WTC11 (cell line): Measurements from ENCODE around the gene NKAIN2. TPM values are rescaled to one million over a fixed set of nuclear protein-coding genes. Genes with fewer than 3 reads are reported as not detected.

Experiments
- ATAC-seq: fragments of 200-7000 bp; cut with Tn5 transposase; 2 replicates; pipeline ENCODE4 v1.10.0; 2021; ENCODE audit warnings: mild to moderate bottlenecking, moderate library complexity
- CTCF ChIA-PET: fragments of 300-600 bp; sonication (Branson Sonifier 250); formaldehyde crosslinking; loops from one replicate; lab custom pipeline; 2021; ENCODE audit warnings: antibody characterized with exemption; lab: Charles Lee
- POLR2A ChIA-PET: fragments of 350-600 bp; sonication (Branson Sonifier 250); formaldehyde crosslinking; loops from one replicate; lab custom pipeline; 2021; ENCODE audit warnings: antibody characterized with exemption; lab: Charles Lee
- DNase-seq: peaks from one replicate; pipeline ENCODE4 v3.0.0; 2021; ENCODE audit warnings: low spot score
- H3K27ac Mint-ChIP-seq: 2 replicates; pipeline ENCODE4 v1.8.0; 2021; ENCODE audit warnings: mixed read lengths
- H3K27me3 Mint-ChIP-seq: 2 replicates; pipeline ENCODE4 v1.8.0; 2021; ENCODE audit warnings: low read depth, mild to moderate bottlenecking, moderate library complexity, mixed read lengths
- H3K36me3 Mint-ChIP-seq: 2 replicates; pipeline ENCODE4 v1.8.0; 2021; ENCODE audit warnings: mixed read lengths
- H3K4me1 Mint-ChIP-seq: 2 replicates; pipeline ENCODE4 v1.8.0; 2022; ENCODE audit warnings: mixed read lengths
- H3K4me3 Mint-ChIP-seq: 2 replicates; pipeline ENCODE4 v1.8.0; 2021; ENCODE audit warnings: mild to moderate bottlenecking, moderate library complexity, mixed read lengths
- H3K9me3 Mint-ChIP-seq: 2 replicates; pipeline ENCODE4 v1.8.0; 2021; ENCODE audit warnings: mixed read lengths
- CREM ChIP-seq: sonication (generic); formaldehyde crosslinking; IDR thresholded peaks from 2 replicates; pipeline ENCODE4 v1.8.1; 2022; ENCODE audit warnings: mild to moderate bottlenecking, missing genetic modification reagents, moderate library complexity
- ETV6 ChIP-seq: sonication (generic); formaldehyde crosslinking; IDR thresholded peaks from 2 replicates; pipeline ENCODE4 v1.8.1; 2022; ENCODE audit warnings: mild to moderate bottlenecking, missing genetic modification reagents
- FOXJ3 ChIP-seq: sonication (generic); formaldehyde crosslinking; IDR thresholded peaks from 2 replicates; pipeline ENCODE4 v1.9.0; 2021; ENCODE audit warnings: missing genetic modification reagents, mild to moderate bottlenecking, borderline replicate concordance
- FOXK1 ChIP-seq: sonication (generic); formaldehyde crosslinking; IDR thresholded peaks from 2 replicates; pipeline ENCODE4 v1.8.0; 2022; ENCODE audit warnings: mild to moderate bottlenecking, moderate library complexity, missing genetic modification reagents
- FOXP1 ChIP-seq: sonication (generic); formaldehyde crosslinking; IDR thresholded peaks from 2 replicates; pipeline ENCODE4 v1.8.0; 2022; ENCODE audit warnings: missing genetic modification reagents, mild to moderate bottlenecking, moderate library complexity, borderline replicate concordance
- GABPB1 ChIP-seq: sonication (generic); formaldehyde crosslinking; IDR thresholded peaks from 2 replicates; pipeline ENCODE4 v1.8.1; 2023; ENCODE audit warnings: mild to moderate bottlenecking, missing genetic modification reagents
- GRHL2 ChIP-seq: fragments of 250-450 bp; sonication (Bioruptor Pico); IDR thresholded peaks from 2 replicates; pipeline ENCODE4 v1.8.0; 2022; ENCODE audit warnings: mild to moderate bottlenecking, moderate library complexity; ENCODE audit not compliant: insufficient replicate concordance, severe bottlenecking
- GTF2I ChIP-seq: fragments of 250-450 bp; sonication (Bioruptor Pico); conservative IDR thresholded peaks from 2 replicates; pipeline ENCODE4 v1.4.0; 2021; ENCODE audit warnings: mild to moderate bottlenecking
- HMGA2 ChIP-seq: fragments of 250-450 bp; sonication (Bioruptor Pico); IDR thresholded peaks from 2 replicates; pipeline ENCODE4 v1.4.0; 2021; ENCODE audit warnings: mild to moderate bottlenecking, moderate library complexity
- NFATC4 ChIP-seq: fragments of 250-450 bp; sonication (Bioruptor Pico); IDR thresholded peaks from 2 replicates; pipeline ENCODE4 v1.9.0; 2021; ENCODE audit warnings: mild to moderate bottlenecking
- NR1H2 ChIP-seq: sonication (generic); formaldehyde crosslinking; IDR thresholded peaks from 2 replicates; pipeline ENCODE4 v1.9.0; 2021; ENCODE audit warnings: mild to moderate bottlenecking, moderate library complexity, missing genetic modification reagents
- NR3C1 ChIP-seq: sonication (generic); formaldehyde crosslinking; conservative IDR thresholded peaks from 2 replicates; pipeline ENCODE4 v1.8.1; 2023; ENCODE audit warnings: low read depth, mild to moderate bottlenecking, missing genetic modification reagents
- OVOL2 ChIP-seq: fragments of 250-450 bp; sonication (Bioruptor Pico); IDR thresholded peaks from 2 replicates; pipeline ENCODE4 v1.9.0; 2021; ENCODE audit warnings: mild to moderate bottlenecking, borderline replicate concordance
- SOX15 ChIP-seq: fragments of 250-450 bp; sonication (Bioruptor Pico); IDR thresholded peaks from 2 replicates; pipeline ENCODE4 v1.9.0; 2021; ENCODE audit warnings: mild to moderate bottlenecking
- SP1 ChIP-seq: sonication (generic); formaldehyde crosslinking; conservative IDR thresholded peaks from 2 replicates; pipeline ENCODE4 v1.8.1; 2022; ENCODE audit warnings: missing genetic modification reagents
- TEAD1 ChIP-seq: sonication (generic); formaldehyde crosslinking; IDR thresholded peaks from 2 replicates; pipeline ENCODE4 v1.8.0; 2022; ENCODE audit warnings: mild to moderate bottlenecking, missing genetic modification reagents
- USF1 ChIP-seq: sonication (generic); formaldehyde crosslinking; IDR thresholded peaks from 2 replicates; pipeline ENCODE4 v1.8.0; 2022; ENCODE audit warnings: mild to moderate bottlenecking, missing genetic modification reagents
- USF2 ChIP-seq: sonication (generic); formaldehyde crosslinking; IDR thresholded peaks from 2 replicates; pipeline ENCODE4 v1.8.1; 2023; ENCODE audit warnings: mild to moderate bottlenecking, missing genetic modification reagents, moderate library complexity
- ZBTB21 ChIP-seq: sonication (generic); formaldehyde crosslinking; IDR thresholded peaks from 2 replicates; pipeline ENCODE4 v1.8.1; 2023; ENCODE audit warnings: mild to moderate bottlenecking, missing genetic modification reagents, borderline replicate concordance
- ZNF317 ChIP-seq: sonication (generic); formaldehyde crosslinking; IDR thresholded peaks from 2 replicates; pipeline ENCODE4 v1.8.1; 2023; ENCODE audit warnings: low read depth, mild to moderate bottlenecking, moderate library complexity, missing genetic modification reagents, borderline replicate concordance
- ZNF396 ChIP-seq: fragments of 250-450 bp; sonication (Bioruptor Pico); IDR thresholded peaks from 2 replicates; pipeline ENCODE4 v1.8.0; 2021; ENCODE audit warnings: mild to moderate bottlenecking, moderate library complexity, borderline replicate concordance
- ZNF423 ChIP-seq: fragments of 250-450 bp; sonication (Bioruptor Pico); IDR thresholded peaks from 2 replicates; pipeline ENCODE4 v2.1.2; 2022; ENCODE audit warnings: mild to moderate bottlenecking, moderate library complexity
- ZNF425 ChIP-seq: fragments of 250-450 bp; sonication (Bioruptor Pico); conservative IDR thresholded peaks from 2 replicates; pipeline ENCODE4 v1.9.0; 2021; ENCODE audit warnings: mild to moderate bottlenecking
- total RNA-seq: library from RNA; stranded (reverse); gene quantifications from 3 replicates; pipeline ENCODE4 v1.2.3, GENCODE V29; 2021
- TF ChIP-seq, protein P1 (sequence below): sonication (generic); formaldehyde crosslinking; conservative IDR thresholded peaks from 2 replicates; pipeline ENCODE4 v1.8.1; 2022; ENCODE audit warnings: mild to moderate bottlenecking, missing genetic modification reagents
- TF ChIP-seq, protein P2 (sequence below): sonication (generic); formaldehyde crosslinking; IDR thresholded peaks from 2 replicates; pipeline ENCODE4 v1.8.1; 2023; ENCODE audit warnings: mild to moderate bottlenecking, missing genetic modification reagents

Gene NKAIN2
- total RNA-seq, 1 experiment from 2014 or later = 0.33 TPM

DNA sequence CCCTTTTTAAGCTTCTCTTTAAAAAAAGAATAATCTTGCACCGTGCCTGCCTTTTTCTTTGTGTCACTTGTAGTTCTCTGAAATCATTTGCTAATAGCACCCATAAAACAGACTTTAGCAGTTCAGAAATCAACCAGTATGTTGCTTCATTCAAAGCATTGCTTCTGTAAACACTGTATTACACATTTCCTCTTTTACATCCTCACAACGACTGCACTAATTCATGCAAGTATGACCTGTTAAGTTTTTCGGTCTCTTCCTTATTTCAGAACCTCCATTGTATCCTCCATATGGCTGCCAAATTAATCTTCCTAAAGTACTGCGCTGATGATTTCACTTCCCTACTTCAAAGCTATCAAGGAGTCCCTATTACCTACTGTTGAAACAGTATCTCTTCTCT is 1015.7 kb downstream of the NKAIN2 start:
- no peak overlapping the region for H3K4me3 Mint-ChIP-seq
- no peaks in the 10 kb centered on the region for H3K4me1 Mint-ChIP-seq
- no peaks in the 10 kb centered on the region for H3K36me3 Mint-ChIP-seq
- ATAC-seq = no peak
- peaks cover 8% of the 10 kb centered on the region for H3K9me3 Mint-ChIP-seq
- no peaks in the 10 kb centered on the region for H3K27me3 Mint-ChIP-seq
- CTCF ChIA-PET = no interaction called here
- no peak for TF ChIP-seq ZNF423
- TF ChIP-seq NR3C1 (CRISPR knock-in tag) = no peak
- no peak for TF ChIP-seq USF2
- no peak for TF ChIP-seq NFATC4
- no peak for TF ChIP-seq GRHL2
- no peak for TF ChIP-seq FOXP1 (CRISPR knock-in tag)
- no peak for TF ChIP-seq OVOL2 (CRISPR knock-in tag)
- TF ChIP-seq FOXJ3 (CRISPR knock-in tag) = no peak
- TF ChIP-seq, protein P1, sequence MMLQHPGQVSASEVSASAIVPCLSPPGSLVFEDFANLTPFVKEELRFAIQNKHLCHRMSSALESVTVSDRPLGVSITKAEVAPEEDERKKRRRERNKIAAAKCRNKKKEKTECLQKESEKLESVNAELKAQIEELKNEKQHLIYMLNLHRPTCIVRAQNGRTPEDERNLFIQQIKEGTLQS (CRISPR knock-in tag) = no peak
- no peak for TF ChIP-seq HMGA2 (CRISPR knock-in tag)
- TF ChIP-seq, protein P2, sequence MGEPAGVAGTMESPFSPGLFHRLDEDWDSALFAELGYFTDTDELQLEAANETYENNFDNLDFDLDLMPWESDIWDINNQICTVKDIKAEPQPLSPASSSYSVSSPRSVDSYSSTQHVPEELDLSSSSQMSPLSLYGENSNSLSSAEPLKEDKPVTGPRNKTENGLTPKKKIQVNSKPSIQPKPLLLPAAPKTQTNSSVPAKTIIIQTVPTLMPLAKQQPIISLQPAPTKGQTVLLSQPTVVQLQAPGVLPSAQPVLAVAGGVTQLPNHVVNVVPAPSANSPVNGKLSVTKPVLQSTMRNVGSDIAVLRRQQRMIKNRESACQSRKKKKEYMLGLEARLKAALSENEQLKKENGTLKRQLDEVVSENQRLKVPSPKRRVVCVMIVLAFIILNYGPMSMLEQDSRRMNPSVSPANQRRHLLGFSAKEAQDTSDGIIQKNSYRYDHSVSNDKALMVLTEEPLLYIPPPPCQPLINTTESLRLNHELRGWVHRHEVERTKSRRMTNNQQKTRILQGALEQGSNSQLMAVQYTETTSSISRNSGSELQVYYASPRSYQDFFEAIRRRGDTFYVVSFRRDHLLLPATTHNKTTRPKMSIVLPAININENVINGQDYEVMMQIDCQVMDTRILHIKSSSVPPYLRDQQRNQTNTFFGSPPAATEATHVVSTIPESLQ (CRISPR knock-in tag) = no peak
- TF ChIP-seq USF1 (CRISPR knock-in tag) = no peak
- no peak for TF ChIP-seq ZNF317 (CRISPR knock-in tag)
- no peak for TF ChIP-seq FOXK1 (CRISPR knock-in tag)
- no peak for TF ChIP-seq SOX15 (CRISPR knock-in tag)
- TF ChIP-seq NR1H2 (CRISPR knock-in tag) = no peak
- TF ChIP-seq, all 79 proteins: peak for 0
- DNase-seq = no peak
- no peak overlapping the region for H3K27ac Mint-ChIP-seq
- POLR2A ChIA-PET = no interaction called here

DNA sequence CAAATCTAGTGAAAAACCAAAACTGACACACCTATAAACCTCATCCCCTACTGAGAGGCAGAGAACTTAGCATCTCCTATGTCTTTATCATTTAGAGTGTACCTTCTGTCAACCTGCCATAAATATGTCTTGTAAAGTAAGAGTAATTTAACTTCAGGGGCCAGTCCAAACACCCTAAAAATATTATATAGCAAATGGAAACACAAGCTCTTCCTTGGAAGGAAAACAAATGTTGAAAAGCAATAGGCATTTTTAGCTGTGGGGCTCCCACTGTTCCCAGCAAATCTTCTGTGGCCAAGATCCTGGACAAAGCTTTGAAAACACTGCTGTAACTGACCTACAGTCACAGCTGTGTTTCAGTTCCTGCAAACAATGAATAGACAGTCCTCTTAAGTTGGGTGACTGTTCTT is 1018.5 kb downstream of the NKAIN2 start:
- ATAC-seq (no peak), DNase-seq (no peak)
- H3K4me1 Mint-ChIP-seq = no peaks in the 10 kb centered on the region
- H3K4me3 Mint-ChIP-seq = no peak overlapping the region
- ChIA-PET CTCF (interaction anchor here (0.6 kb wide), 1 partner anchor 990 kb away, joined by 4 read pairs; no protein-coding TSS in a partner anchor), POLR2A (no interaction called here)
- peaks cover 8% of the 10 kb centered on the region for H3K9me3 Mint-ChIP-seq
- no peaks in the 10 kb centered on the region for H3K27me3 Mint-ChIP-seq
- H3K27ac Mint-ChIP-seq = no peak overlapping the region
- H3K36me3 Mint-ChIP-seq = no peaks in the 10 kb centered on the region
- TF ChIP-seq SOX15 (CRISPR knock-in tag) (no peak), TEAD1 (CRISPR knock-in tag) (no peak), CREM (CRISPR knock-in tag) (no peak), GTF2I (CRISPR knock-in tag) (no peak), NR3C1 (CRISPR knock-in tag) (no peak), ZNF396 (CRISPR knock-in tag) (no peak), GRHL2 (no peak), ZBTB21 (CRISPR knock-in tag) (no peak), FOXP1 (CRISPR knock-in tag) (no peak), GABPB1 (CRISPR knock-in tag) (no peak), ZNF425 (CRISPR knock-in tag) (no peak), SP1 (CRISPR knock-in tag) (no peak), FOXK1 (CRISPR knock-in tag) (no peak), OVOL2 (CRISPR knock-in tag) (no peak), ETV6 (no peak)
